Neuronal stem cell (in vitro differentiated cells): ENCODE results near the gene BMPR2.

Experiments used
- DNase-seq: peaks from one replicate; pipeline ENCODE4 v3.0.0-alpha.2; 2013; ENCODE audit warnings: low spot score
- H2AFZ ChIP-seq: one replicate; pipeline ENCODE4 v1.6.1; 2013; ENCODE audit warnings: mild to moderate bottlenecking, low read length, inconsistent platforms
- H2AK5ac ChIP-seq: 2 replicates; pipeline ENCODE4 v1.6.1; 2013; ENCODE audit warnings: low read depth, mild to moderate bottlenecking, inconsistent platforms, low read length, moderate library complexity, mixed read lengths
- H2BK120ac ChIP-seq: 2 replicates; pipeline ENCODE4 v1.6.1; 2013; ENCODE audit warnings: low read depth, mild to moderate bottlenecking, inconsistent platforms, low read length, moderate library complexity, mixed read lengths
- H2BK12ac ChIP-seq: one replicate; pipeline ENCODE4 v1.6.1; 2013; ENCODE audit warnings: low read length, inconsistent platforms
- H2BK15ac ChIP-seq: 2 replicates; pipeline ENCODE4 v1.6.1; 2013; ENCODE audit warnings: mild to moderate bottlenecking, low read length, inconsistent platforms, mixed read lengths
- H2BK5ac ChIP-seq: one replicate; pipeline ENCODE4 v1.6.1; 2013; ENCODE audit warnings: inconsistent platforms, mild to moderate bottlenecking, low read length, moderate library complexity
- H3K14ac ChIP-seq: one replicate; pipeline ENCODE4 v1.6.1; 2013; ENCODE audit warnings: low read length, inconsistent platforms
- H3K18ac ChIP-seq: 2 replicates; pipeline ENCODE4 v1.6.1; 2013; ENCODE audit warnings: low read length, inconsistent platforms
- H3K23ac ChIP-seq: 2 replicates; pipeline ENCODE4 v1.6.1; 2013; ENCODE audit warnings: low read depth, mild to moderate bottlenecking, mixed read lengths, low read length, inconsistent platforms; ENCODE audit not compliant: poor library complexity
- H3K27ac ChIP-seq: replicated peaks from 3 replicates; pipeline ENCODE4 v1.5.1; 2013; ENCODE audit warnings: low read length, inconsistent platforms
- H3K27me3 ChIP-seq, 3 experiments: 2 replicates each; pipeline ENCODE4 v1.6.1; 2013; ENCODE audit warnings: low read length in 3 of 3, mild to moderate bottlenecking in 2 of 3, inconsistent platforms in 1 of 3, low read depth in 1 of 3, mixed read lengths in 1 of 3, moderate library complexity in 1 of 3; ENCODE audit not compliant: control insufficient read depth in 3 of 3, insufficient read depth in 3 of 3
- H3K36me3 ChIP-seq, 2 donors: replicated peaks in 1 of 2; 2 replicates each; pipeline ENCODE4 v1.6.1; 2013; ENCODE audit warnings: low read length in 2 of 2; ENCODE audit not compliant: control insufficient read depth in 2 of 2, insufficient read depth in 2 of 2
- H3K4ac ChIP-seq: 2 replicates; pipeline ENCODE4 v1.6.1; 2013; ENCODE audit warnings: inconsistent platforms, mild to moderate bottlenecking, low read length, moderate library complexity
- H3K4me1 ChIP-seq, 2 donors: 1 replicate in 1 of 2; 2 replicates in 1 of 2; pipeline ENCODE4 v1.6.1; 2013; ENCODE audit warnings: low read length in 2 of 2, low read depth in 1 of 2; ENCODE audit not compliant: control insufficient read depth in 2 of 2, insufficient read depth in 1 of 2
- H3K4me2 ChIP-seq: one replicate; pipeline ENCODE4 v1.6.1; 2013; ENCODE audit warnings: mild to moderate bottlenecking, low read length, inconsistent platforms; ENCODE audit not compliant: insufficient read depth, poor library complexity, severe bottlenecking
- H3K4me3 ChIP-seq, 2 donors: 2 replicates each; pipeline ENCODE4 v1.5.1; 2013; ENCODE audit warnings: low read length in 2 of 2, mild to moderate bottlenecking in 2 of 2, inconsistent platforms in 1 of 2, moderate library complexity in 1 of 2
- H3K79me1 ChIP-seq: one replicate; pipeline ENCODE4 v1.6.1; 2013; ENCODE audit warnings: low read depth, mild to moderate bottlenecking, inconsistent platforms, low read length, moderate library complexity
- H3K9ac ChIP-seq: one replicate; pipeline ENCODE4 v1.6.1; 2013; ENCODE audit warnings: mild to moderate bottlenecking, low read depth, low read length, inconsistent platforms; ENCODE audit not compliant: poor library complexity
- H3K9me3 ChIP-seq, 2 donors: replicated peaks in 1 of 2; 2 replicates each; pipeline versions ENCODE3 to v1.6.1; 2013; ENCODE audit warnings: low read length in 2 of 2, mild to moderate bottlenecking in 2 of 2, inconsistent platforms in 1 of 2, low read depth in 1 of 2, mixed read lengths in 1 of 2, moderate library complexity in 1 of 2; ENCODE audit not compliant: control insufficient read depth in 2 of 2, insufficient read depth in 1 of 2
- H4K8ac ChIP-seq: one replicate; pipeline ENCODE4 v1.6.1; 2013; ENCODE audit warnings: low read depth, mild to moderate bottlenecking, inconsistent platforms, low read length, moderate library complexity
- H4K91ac ChIP-seq: one replicate; pipeline ENCODE4 v1.6.1; 2013; ENCODE audit warnings: low read length, low read depth, mild to moderate bottlenecking, inconsistent platforms; ENCODE audit not compliant: poor library complexity
- WGBS, 2 donors: extraction: QIAGEN DNeasy Blood & Tissue Kit; methylation state at CpG; one replicate each; pipeline ENCODE4 v1.1.7; 2013; ENCODE audit warnings: missing lambda C conversion rate in 2 of 2, mixed read lengths in 1 of 2; ENCODE audit not compliant: insufficient read length in 2 of 2, insufficient replicate concordance in 1 of 2; ENCODE audit errors: extremely low coverage in 2 of 2; 5-methylcytosine and 5-hydroxymethylcytosine counted together

The BMPR2 gene

GRCh38 chr2:202560200-202560599 lies 184.1 kb downstream of the BMPR2 start:
- Histone ChIP-seq H2BK12ac (no peak overlapping the region), H3K4me1 (no peaks in the 10 kb centered on the region), H3K9me3 (no peaks in the 10 kb centered on the region), H3K27ac (no peak overlapping the region), H3K4me2 (no peak overlapping the region), H3K4me3 (no peak overlapping the region), H3K36me3 (peaks cover 4 to 76% of the 10 kb centered on the region in 2 donors), H3K4ac (no peak overlapping the region), H4K8ac (no peak overlapping the region), H3K79me1 (no peaks in the 10 kb centered on the region), H2AK5ac (no peak overlapping the region), H2BK120ac (no peak overlapping the region), H2BK5ac (no peak overlapping the region), H3K9ac (no peak overlapping the region), H3K27me3 (no peaks in the 10 kb centered on the region), H4K91ac (no peak overlapping the region), H2BK15ac (no peak overlapping the region), H3K14ac (no peak overlapping the region), H2AFZ (no peak overlapping the region), H3K18ac (no peak overlapping the region), H3K23ac (no peak overlapping the region)
- no peak for DNase-seq
- no CpG with 5 or more reads among the region's 1 CpG for WGBS, 2 donors

- H3K18ac ChIP-seq: no peak overlapping the region
- H3K4me1 ChIP-seq: no peaks in the 10 kb centered on the region
- peaks cover 0 to 40% of the 10 kb centered on the region in 2 donors for H3K36me3 ChIP-seq
- H2BK12ac ChIP-seq: no peak overlapping the region
- no peak overlapping the region for H3K4me2 ChIP-seq
- WGBS, 2 donors: no CpG with 5 or more reads among the region's 1 CpG
- no peak overlapping the region for H3K4me3 ChIP-seq
- no peak overlapping the region for H4K8ac ChIP-seq
- no peaks in the 10 kb centered on the region for H3K27me3 ChIP-seq
- H2BK120ac ChIP-seq: no peak overlapping the region
- H3K14ac ChIP-seq: no peak overlapping the region
- no peak overlapping the region for H3K9ac ChIP-seq
- no peak overlapping the region for H2AK5ac ChIP-seq
- H2BK15ac ChIP-seq: no peak overlapping the region
- no peaks in the 10 kb centered on the region for H3K9me3 ChIP-seq
- H3K27ac ChIP-seq: no peak overlapping the region
- no peak overlapping the region for H2AFZ ChIP-seq
- no peak for DNase-seq
- H3K79me1 ChIP-seq: no peaks in the 10 kb centered on the region
- no peak overlapping the region for H3K4ac ChIP-seq
- no peak overlapping the region for H2BK5ac ChIP-seq
- no peak overlapping the region for H3K23ac ChIP-seq
- no peak overlapping the region for H4K91ac ChIP-seq
Observed at GRCh38 chr2:202564226-202564625, 188.1 kb downstream of the BMPR2 start.

GRCh38 chr2:202566286-202566685 lies 190.2 kb downstream of the BMPR2 start:
- H3K4me2 ChIP-seq: no peak overlapping the region
- H2BK120ac ChIP-seq: no peak overlapping the region
- H3K14ac ChIP-seq: no peak overlapping the region
- no peak overlapping the region for H3K4me3 ChIP-seq
- no peak overlapping the region for H3K9ac ChIP-seq
- no peaks in the 10 kb centered on the region for H3K9me3 ChIP-seq
- H2BK5ac ChIP-seq: no peak overlapping the region
- H2BK12ac ChIP-seq: no peak overlapping the region
- peaks cover 0 to 21% of the 10 kb centered on the region in 2 donors for H3K36me3 ChIP-seq
- H4K8ac ChIP-seq: no peak overlapping the region
- H3K23ac ChIP-seq: no peak overlapping the region
- H3K18ac ChIP-seq: no peak overlapping the region
- no peaks in the 10 kb centered on the region for H3K27me3 ChIP-seq
- no peak overlapping the region for H2BK15ac ChIP-seq
- DNase-seq: no peak
- H3K79me1 ChIP-seq: no peaks in the 10 kb centered on the region
- H3K4me1 ChIP-seq: no peaks in the 10 kb centered on the region
- H2AK5ac ChIP-seq: no peak overlapping the region
- no CpG with 5 or more reads among the region's 2 CpGs for WGBS, 2 donors
- no peak overlapping the region for H2AFZ ChIP-seq
- H3K4ac ChIP-seq: no peak overlapping the region
- H3K27ac ChIP-seq: no peak overlapping the region
- H4K91ac ChIP-seq: no peak overlapping the region

- H2AK5ac ChIP-seq: no peak overlapping the region
- no peak overlapping the region for H3K9ac ChIP-seq
- no peak overlapping the region for H3K4me2 ChIP-seq
- H3K4ac ChIP-seq: no peak overlapping the region
- H3K18ac ChIP-seq: no peak overlapping the region
- no peak overlapping the region for H2BK120ac ChIP-seq
- no peak overlapping the region for H4K91ac ChIP-seq
- no peak for DNase-seq
- no peak overlapping the region for H4K8ac ChIP-seq
- peaks cover 0 to 3% of the 10 kb centered on the region in 2 donors for H3K4me1 ChIP-seq
- H3K14ac ChIP-seq: no peak overlapping the region
- no peak overlapping the region for H3K23ac ChIP-seq
- H3K36me3 ChIP-seq: no peaks in the 10 kb centered on the region
- peak overlapping the region; percentile 75 for H2BK15ac ChIP-seq
- WGBS, 2 donors: no CpG with 5 or more reads among the region's 2 CpGs
- H3K79me1 ChIP-seq: peaks cover 1% of the 10 kb centered on the region
- no peak overlapping the region for H2BK12ac ChIP-seq
- H2AFZ ChIP-seq: no peak overlapping the region
- no peak overlapping the region for H2BK5ac ChIP-seq
- no peak overlapping the region for H3K4me3 ChIP-seq
- H3K9me3 ChIP-seq: peaks cover 0 to 3% of the 10 kb centered on the region in 2 donors
- H3K27ac ChIP-seq: no peak overlapping the region
- no peaks in the 10 kb centered on the region for H3K27me3 ChIP-seq
Observed at GRCh38 chr2:202574541-202574940, 198.4 kb downstream of the BMPR2 start.
